Measurements from ENCODE around the gene ELMO1.

Gene ELMO1

GRCh38 chr7:36958111-36958733 lies 490.4 kb downstream of the ELMO1 start:
- Mint-ChIP-seq H3K27me3 (ENCODE audit: low read depth) (no peaks in the 10 kb centered on the region), H3K27ac (no peak overlapping the region), H3K9me3 (no peaks in the 10 kb centered on the region), H3K4me3 (no peak overlapping the region), H3K36me3 (ENCODE audit: low read depth) (peaks cover 27% of the 10 kb centered on the region), H3K4me1 (ENCODE audit: low read depth) (peaks cover 19% of the 10 kb centered on the region)
- DNase-seq (ENCODE audit: low spot score), result no peak

DNA sequence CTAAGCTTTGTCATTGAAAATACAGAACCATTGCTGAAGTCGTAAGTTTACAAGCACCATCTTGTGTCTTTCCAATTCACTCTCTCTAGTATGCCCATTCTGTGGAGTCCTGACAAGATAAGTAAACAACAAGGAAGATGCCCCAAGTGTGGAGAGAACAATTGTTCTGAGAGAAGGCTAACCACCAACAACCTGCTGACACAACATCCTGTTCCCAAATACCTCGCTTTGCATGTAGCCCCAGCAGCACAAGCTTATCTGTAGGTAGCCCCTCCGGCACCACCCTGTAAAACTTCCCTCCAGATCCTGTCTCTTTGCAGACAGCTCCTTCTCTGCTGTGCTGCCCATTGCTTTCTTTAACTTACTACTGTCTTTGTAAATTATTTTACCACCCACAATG lies 491.0 kb downstream of the ELMO1 start:
- peaks cover 25% of the 10 kb centered on the region for H3K36me3 Mint-ChIP-seq (ENCODE audit: low read depth)
- H3K9me3 Mint-ChIP-seq, result peaks cover under 1% of the 10 kb centered on the region
- no peak for DNase-seq (ENCODE audit: low spot score)
- H3K27me3 Mint-ChIP-seq (ENCODE audit: low read depth), result no peaks in the 10 kb centered on the region
- peaks cover 18% of the 10 kb centered on the region for H3K4me1 Mint-ChIP-seq (ENCODE audit: low read depth)
- no peak overlapping the region for H3K4me3 Mint-ChIP-seq
- no peak overlapping the region for H3K27ac Mint-ChIP-seq

- Mint-ChIP-seq H3K27ac (no peak overlapping the region), H3K4me1 (ENCODE audit: low read depth) (peaks cover 12% of the 10 kb centered on the region), H3K36me3 (ENCODE audit: low read depth) (peaks cover 27% of the 10 kb centered on the region), H3K4me3 (no peak overlapping the region), H3K9me3 (peaks cover 4% of the 10 kb centered on the region), H3K27me3 (ENCODE audit: low read depth) (no peaks in the 10 kb centered on the region)
- DNase-seq (ENCODE audit: low spot score), result no peak
These were observed 491.9 kb downstream of the ELMO1 start for GRCh38 chr7:36956814-36957213.

DNA sequence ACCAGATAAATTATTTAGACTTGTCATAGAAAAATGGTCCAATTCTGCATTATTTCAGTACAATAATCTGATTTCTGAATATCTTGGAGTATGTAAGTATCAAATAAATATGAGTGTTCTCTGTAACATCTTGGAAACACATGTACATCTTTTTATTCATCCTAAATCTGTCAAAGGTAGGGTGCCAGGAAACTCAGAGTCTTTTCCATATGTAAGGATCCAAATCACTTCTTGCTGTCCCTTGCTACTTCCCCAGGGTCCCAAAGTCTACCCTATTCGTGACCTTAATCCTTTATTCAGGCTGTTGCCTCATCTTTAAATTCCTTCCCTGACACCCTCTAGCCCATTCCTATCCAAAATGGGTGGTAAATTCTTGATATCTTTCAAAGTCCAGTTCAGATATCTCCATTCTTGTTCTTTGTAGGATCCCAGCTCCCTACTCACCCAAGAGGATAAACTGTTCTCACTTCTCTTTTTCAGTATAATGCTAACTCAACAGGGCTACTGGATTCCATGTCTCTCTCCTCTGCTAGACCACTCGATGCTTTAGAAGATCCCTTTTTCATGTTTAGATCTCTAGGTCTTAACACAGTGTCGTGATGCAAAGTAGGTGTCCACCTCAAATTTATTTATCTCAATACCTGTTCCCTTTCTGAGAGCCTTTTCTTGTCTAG lies 493.1 kb downstream of the ELMO1 start:
- H3K27ac Mint-ChIP-seq, result no peak overlapping the region
- H3K4me3 Mint-ChIP-seq, result no peak overlapping the region
- no peaks in the 10 kb centered on the region for H3K27me3 Mint-ChIP-seq (ENCODE audit: low read depth)

GRCh38 chr7:36951257-36951697 lies 497.4 kb downstream of the ELMO1 start:
- Mint-ChIP-seq H3K27me3 (ENCODE audit: low read depth) (no peaks in the 10 kb centered on the region), H3K9me3 (peaks cover 21% of the 10 kb centered on the region), H3K4me1 (ENCODE audit: low read depth) (peaks cover 2% of the 10 kb centered on the region), H3K4me3 (no peak overlapping the region), H3K27ac (no peak overlapping the region), H3K36me3 (ENCODE audit: low read depth) (peaks cover 67% of the 10 kb centered on the region)
- DNase-seq (ENCODE audit: low spot score), result no peak

More for the DNA sequence above, 493.1 kb downstream of the ELMO1 start:
- peaks cover 35% of the 10 kb centered on the region for H3K36me3 Mint-ChIP-seq (ENCODE audit: low read depth)
- peaks cover 8% of the 10 kb centered on the region for H3K4me1 Mint-ChIP-seq (ENCODE audit: low read depth)
- DNase-seq (ENCODE audit: low spot score), result no peak
- H3K9me3 Mint-ChIP-seq, result peaks cover 8% of the 10 kb centered on the region

DNA sequence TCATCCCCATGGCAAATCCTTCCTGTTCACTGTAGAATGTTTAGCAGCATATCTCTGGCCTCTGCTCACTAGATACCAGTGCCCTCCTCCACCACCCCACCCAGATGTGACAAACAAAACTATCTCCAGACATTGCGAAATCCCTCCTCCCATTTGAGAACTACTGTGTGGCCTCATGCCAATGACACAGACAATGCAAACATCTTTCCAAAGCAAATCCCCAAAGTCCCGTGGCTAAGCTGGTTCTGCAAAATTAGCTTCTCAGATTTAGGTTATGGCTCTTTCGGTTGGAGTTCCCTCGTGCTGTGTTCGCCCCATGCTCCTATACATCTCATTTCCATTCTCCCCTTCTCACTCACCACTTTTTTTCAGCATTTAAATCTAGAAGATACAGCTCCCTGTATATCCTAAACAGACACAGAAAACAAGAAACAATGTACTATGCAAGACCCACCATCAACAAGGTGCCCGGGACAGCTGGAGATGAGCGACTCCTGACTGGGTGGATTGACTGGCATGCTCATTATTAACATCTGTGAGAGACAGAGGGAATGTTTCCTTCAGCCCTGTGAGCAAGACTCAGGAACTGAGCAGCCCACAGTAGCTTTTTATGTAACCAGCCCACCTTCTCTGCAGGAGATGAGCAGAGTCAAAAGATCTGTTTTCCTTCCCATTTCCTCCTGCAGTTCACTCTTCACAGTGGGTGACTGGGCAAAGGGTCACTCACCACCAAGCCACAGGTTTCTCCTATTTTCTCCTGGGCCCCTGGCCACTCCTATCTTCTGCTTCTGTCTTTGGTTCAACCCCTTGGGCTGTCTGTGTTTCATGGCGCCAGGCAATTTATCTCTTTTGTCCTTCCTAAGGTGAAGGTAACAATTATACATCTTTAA lies 498.7 kb downstream of the ELMO1 start:
- Mint-ChIP-seq H3K27ac (no peak overlapping the region), H3K27me3 (ENCODE audit: low read depth) (no peaks in the 10 kb centered on the region), H3K9me3 (peaks cover 25% of the 10 kb centered on the region), H3K36me3 (ENCODE audit: low read depth) (peaks cover 65% of the 10 kb centered on the region), H3K4me3 (no peak overlapping the region), H3K4me1 (ENCODE audit: low read depth) (peaks cover 5% of the 10 kb centered on the region)
- DNase-seq (ENCODE audit: low spot score), result no peak

DNA sequence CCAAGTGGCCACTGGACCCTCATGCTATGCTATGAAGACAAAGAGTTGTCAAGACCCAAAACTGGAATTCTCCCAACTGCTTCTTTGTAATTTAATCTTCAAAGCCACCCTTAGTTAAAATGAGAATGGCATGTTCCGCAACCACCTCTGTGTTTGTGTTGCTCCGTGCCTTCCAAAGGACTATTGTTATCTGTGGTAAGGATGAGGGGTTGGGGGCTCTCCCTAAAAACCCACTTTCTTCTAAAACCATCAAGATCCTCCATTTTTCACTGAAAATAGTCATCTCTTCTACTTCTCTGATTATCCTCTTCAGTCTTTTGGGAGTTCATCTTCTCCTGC lies 502.3 kb downstream of the ELMO1 start:
- Mint-ChIP-seq H3K27me3 (ENCODE audit: low read depth) (no peaks in the 10 kb centered on the region), H3K9me3 (peaks cover 31% of the 10 kb centered on the region), H3K4me1 (ENCODE audit: low read depth) (peaks cover 19% of the 10 kb centered on the region), H3K4me3 (no peak overlapping the region), H3K36me3 (ENCODE audit: low read depth) (peaks cover 79% of the 10 kb centered on the region), H3K27ac (peak overlapping the region; percentile 48)
- no peak for DNase-seq (ENCODE audit: low spot score)

DNA sequence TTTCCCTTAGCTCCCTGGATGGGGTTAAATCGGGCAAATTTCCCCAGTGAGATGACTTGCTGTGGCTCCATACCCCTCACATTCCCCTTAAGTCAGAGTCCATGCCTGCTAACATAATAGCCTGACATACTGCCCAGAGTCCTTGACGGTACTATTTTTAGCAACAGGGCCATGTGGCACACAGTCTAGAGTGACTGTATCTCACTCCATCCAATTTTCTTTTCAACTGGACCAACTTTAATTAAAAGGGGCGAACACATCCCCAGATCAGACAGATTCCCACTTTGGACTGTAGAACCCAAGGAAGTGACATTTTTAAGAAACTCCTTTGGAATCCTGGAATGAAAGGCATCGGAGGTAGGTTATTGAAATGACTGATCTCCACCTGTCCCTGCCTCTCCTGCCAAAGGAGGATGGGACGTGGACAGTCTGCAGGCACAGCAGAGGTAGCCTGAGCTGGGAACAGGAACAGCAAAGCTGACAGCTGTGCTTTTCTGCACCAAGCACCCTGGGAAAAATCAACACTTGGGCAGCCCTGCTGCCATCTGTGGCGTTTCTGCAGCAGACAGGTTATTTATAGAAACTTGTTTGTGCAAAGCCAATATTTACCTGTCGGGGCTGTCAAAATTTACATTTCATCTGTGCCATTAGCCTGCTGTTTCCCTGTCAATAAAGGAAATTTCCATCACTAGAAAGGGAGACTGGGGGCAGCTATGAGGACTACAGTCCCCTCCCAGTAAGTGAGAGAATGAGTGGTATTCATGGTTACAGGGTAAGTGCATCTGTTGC lies 502.9 kb downstream of the ELMO1 start:
- Mint-ChIP-seq H3K36me3 (ENCODE audit: low read depth) (peaks cover 79% of the 10 kb centered on the region), H3K4me3 (no peak overlapping the region), H3K4me1 (ENCODE audit: low read depth) (peaks cover 19% of the 10 kb centered on the region), H3K27ac (no peak overlapping the region), H3K9me3 (peaks cover 35% of the 10 kb centered on the region), H3K27me3 (ENCODE audit: low read depth) (no peaks in the 10 kb centered on the region)
- no peak for DNase-seq (ENCODE audit: low spot score)

- H3K4me1 Mint-ChIP-seq (ENCODE audit: low read depth), result peaks cover 20% of the 10 kb centered on the region
- H3K27me3 Mint-ChIP-seq (ENCODE audit: low read depth), result no peaks in the 10 kb centered on the region
- DNase-seq (ENCODE audit: low spot score), result no peak
- H3K4me3 Mint-ChIP-seq, result no peak overlapping the region
- H3K27ac Mint-ChIP-seq, result no peak overlapping the region
- peaks cover 80% of the 10 kb centered on the region for H3K36me3 Mint-ChIP-seq (ENCODE audit: low read depth)
- peaks cover 45% of the 10 kb centered on the region for H3K9me3 Mint-ChIP-seq
These were observed 503.8 kb downstream of the ELMO1 start for GRCh38 chr7:36944838-36945237.

DNA sequence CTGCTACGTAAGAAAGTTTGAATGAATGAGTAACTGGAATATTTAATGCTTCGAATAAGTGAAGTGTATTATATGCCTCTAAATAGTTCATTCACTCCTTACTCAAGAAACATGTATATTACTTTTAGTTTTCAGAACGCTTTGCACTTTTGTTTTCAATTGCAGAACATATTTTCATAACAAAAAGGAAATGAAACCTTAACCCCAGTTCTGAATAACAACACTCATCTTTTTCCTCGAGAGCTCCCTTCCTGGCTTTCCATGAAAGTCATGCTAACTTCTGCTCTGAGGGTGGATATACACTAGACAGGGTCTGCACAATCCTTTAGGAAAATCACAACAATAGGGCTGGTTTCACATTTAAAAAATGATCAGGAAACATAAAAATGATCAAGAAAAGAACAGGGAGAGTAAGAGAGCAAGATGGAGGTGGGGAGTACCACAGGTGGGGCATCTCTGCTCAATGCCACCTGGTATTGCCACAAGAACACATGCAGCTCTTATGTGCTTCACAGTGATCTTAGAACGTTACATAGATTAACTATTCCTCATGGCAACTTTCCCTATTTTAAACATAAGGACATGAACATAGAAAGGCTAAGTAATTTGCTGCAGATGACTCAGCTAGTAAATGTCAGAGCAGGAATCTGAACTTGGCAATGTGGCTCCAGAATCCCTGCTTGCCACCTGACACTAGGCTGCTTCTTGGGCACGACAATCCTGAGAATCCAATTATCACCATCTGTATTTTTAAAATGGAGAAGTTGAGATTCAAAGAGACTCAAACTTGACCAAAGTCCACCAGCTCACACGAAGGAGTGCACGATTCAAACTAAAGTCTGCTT lies 504.9 kb downstream of the ELMO1 start:
- Mint-ChIP-seq H3K4me1 (ENCODE audit: low read depth) (peaks cover 27% of the 10 kb centered on the region), H3K4me3 (peak overlapping the region; percentile 47), H3K27me3 (ENCODE audit: low read depth) (no peaks in the 10 kb centered on the region), H3K36me3 (ENCODE audit: low read depth) (peaks cover 79% of the 10 kb centered on the region), H3K27ac (peak overlapping the region; percentile 35), H3K9me3 (peaks cover 47% of the 10 kb centered on the region)
- DNase-seq (ENCODE audit: low spot score), result no peak

DNA sequence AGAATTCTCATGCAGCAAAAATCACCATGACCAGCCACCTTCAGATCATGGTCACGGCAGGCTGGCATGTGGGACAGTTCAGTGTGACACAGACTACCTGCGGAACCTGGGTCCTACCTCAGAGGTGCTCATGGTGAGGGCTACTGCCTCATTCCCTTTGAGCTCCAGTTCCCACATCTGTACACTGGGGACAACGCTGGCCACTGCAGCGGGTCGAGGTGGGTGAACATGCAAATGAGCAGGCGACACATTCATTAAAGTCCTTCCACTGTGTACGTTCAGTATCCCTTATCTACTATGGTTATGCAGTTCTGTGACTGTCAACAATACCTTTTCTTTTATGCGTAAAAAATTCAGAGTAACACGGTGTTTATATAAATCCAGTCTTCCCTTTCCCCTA lies 505.7 kb downstream of the ELMO1 start:
- DNase-seq (ENCODE audit: low spot score), result no peak
- Mint-ChIP-seq H3K4me1 (ENCODE audit: low read depth) (peaks cover 35% of the 10 kb centered on the region), H3K9me3 (peaks cover 54% of the 10 kb centered on the region), H3K4me3 (no peak overlapping the region), H3K36me3 (ENCODE audit: low read depth) (peaks cover 79% of the 10 kb centered on the region), H3K27me3 (ENCODE audit: low read depth) (no peaks in the 10 kb centered on the region), H3K27ac (peak overlapping the region; percentile 35)

- Mint-ChIP-seq H3K27ac (no peak overlapping the region), H3K36me3 (ENCODE audit: low read depth) (peaks cover 80% of the 10 kb centered on the region), H3K27me3 (ENCODE audit: low read depth) (no peaks in the 10 kb centered on the region), H3K4me3 (no peak overlapping the region), H3K9me3 (peaks cover 54% of the 10 kb centered on the region), H3K4me1 (ENCODE audit: low read depth) (peaks cover 39% of the 10 kb centered on the region)
- DNase-seq (ENCODE audit: low spot score), result no peak
These were observed 506.1 kb downstream of the ELMO1 start for GRCh38 chr7:36942541-36942940.

DNA sequence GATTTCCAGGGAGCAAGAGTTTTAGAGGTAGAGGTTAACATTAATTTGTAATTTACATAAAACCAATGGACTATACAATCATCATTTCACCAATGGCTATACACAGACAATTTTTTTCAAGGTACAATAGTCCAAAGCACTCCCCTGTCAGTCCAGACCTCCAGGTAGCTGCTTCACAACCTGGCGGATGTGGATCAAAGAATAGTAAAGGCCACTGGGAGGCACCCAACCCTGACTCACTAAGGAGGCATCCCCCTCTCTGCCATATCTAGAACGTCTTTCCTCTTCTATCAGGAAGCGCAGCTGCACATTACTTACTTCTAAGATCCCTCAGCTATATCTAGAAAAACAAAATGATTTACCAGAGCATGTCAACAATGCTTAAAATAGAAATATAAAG lies 506.6 kb downstream of the ELMO1 start:
- Mint-ChIP-seq H3K4me1 (ENCODE audit: low read depth) (peaks cover 43% of the 10 kb centered on the region), H3K9me3 (peaks cover 55% of the 10 kb centered on the region), H3K27ac (no peak overlapping the region), H3K4me3 (no peak overlapping the region), H3K36me3 (ENCODE audit: low read depth) (peaks cover 78% of the 10 kb centered on the region), H3K27me3 (ENCODE audit: low read depth) (no peaks in the 10 kb centered on the region)
- no peak for DNase-seq (ENCODE audit: low spot score)
